NCI-H187 (cell line): ENCODE data around the gene TRIM43.
"Not testable (repeated sequence)": the region's sequence is repeated elsewhere in the genome, so short reads cannot be mapped to it uniquely, and the experiment has no call there.

Experiments used
- DNase-seq, 2 experiments: peaks; one replicate each; lab custom pipeline; 2025; lab: John Stamatoyannopoulos, UW

Gene TRIM43

GRCh38 chr2:95641787-95642186, 50.0 kb downstream of the TRIM43 start:
- DNase-seq = not testable (repeated sequence)

GRCh38 chr2:95642360-95642759, 50.6 kb downstream of the TRIM43 start:
- not testable (repeated sequence) for DNase-seq

GRCh38 chr2:95642951-95643350, 51.1 kb downstream of the TRIM43 start:
- not testable (repeated sequence) for DNase-seq

GRCh38 chr2:95645312-95645711, 53.5 kb downstream of the TRIM43 start:
- DNase-seq = not testable (repeated sequence)

- not testable (repeated sequence) for DNase-seq
Observed at GRCh38 chr2:95646274-95646994, 54.6 kb downstream of the TRIM43 start.

- not testable (repeated sequence) for DNase-seq
Observed at GRCh38 chr2:95648894-95649544, 57.2 kb downstream of the TRIM43 start.
